H1 (cell line): ENCODE measurements around the gene PLD3. TPM values are rescaled to one million over a fixed set of nuclear protein-coding genes. Genes with fewer than 3 reads are reported as not detected.
A peak's percentile ranks its signal among the peaks of the same experiment; 100 is the strongest.

ENCODE experiments used
- CTCF ChIA-PET: fragments of 300-600 bp; sonication (Branson Sonifier 250); formaldehyde crosslinking; loops from one replicate; lab custom pipeline; 2021; ENCODE audit not compliant: partially characterized antibody; lab: Charles Lee
- POLR2A ChIA-PET: fragments of 300-600 bp; sonication (Branson Sonifier 250); formaldehyde crosslinking; loops from one replicate; lab custom pipeline; 2021; ENCODE audit warnings: inconsistent platforms; ENCODE audit not compliant: partially characterized antibody; lab: Charles Lee
- DNase-seq, 2 experiments: peaks; one replicate each; pipeline versions ENCODE4 v3.0.0 to v3.0.0-alpha.2; 2010 to 2022; ENCODE audit warnings: low spot score in 2 of 2, low read depth in 1 of 2, mixed read lengths in 1 of 2
- FAIRE-seq: peaks from 2 replicates; lab custom pipeline; 2011; peaks lifted over from hg19 to GRCh38; lab: Jason Lieb, UNC
- H2AFZ ChIP-seq: 2 replicates; pipeline ENCODE4 v1.8.1; 2012; ENCODE audit warnings: low read length, inconsistent platforms
- H2AK5ac ChIP-seq: 2 replicates; pipeline ENCODE4 v1.6.1; 2013; ENCODE audit warnings: low read depth, low read length
- H2BK120ac ChIP-seq: replicated peaks from 2 replicates; pipeline ENCODE3; 2013; ENCODE audit warnings: low read depth, low read length, inconsistent platforms
- H2BK12ac ChIP-seq: 2 replicates; pipeline ENCODE4 v1.6.1; 2013; ENCODE audit warnings: low read depth, low read length
- H2BK15ac ChIP-seq: 2 replicates; pipeline ENCODE4 v1.6.1; 2013; ENCODE audit warnings: low read length
- H2BK20ac ChIP-seq: 2 replicates; pipeline ENCODE4 v1.6.1; 2013; ENCODE audit warnings: low read length
- H2BK5ac ChIP-seq: 2 replicates; pipeline ENCODE4 v1.6.1; 2013; ENCODE audit warnings: low read depth, low read length
- H3K14ac ChIP-seq: 2 replicates; pipeline ENCODE4 v1.6.1; 2013; ENCODE audit warnings: inconsistent platforms; ENCODE audit not compliant: insufficient read length
- H3K18ac ChIP-seq: 2 replicates; pipeline ENCODE4 v1.6.1; 2013; ENCODE audit warnings: low read length; ENCODE audit errors: extremely low read depth
- H3K23ac ChIP-seq: 2 replicates; pipeline ENCODE4 v1.6.1; 2013; ENCODE audit warnings: inconsistent platforms; ENCODE audit not compliant: insufficient read length
- H3K23me2 ChIP-seq: 2 replicates; pipeline ENCODE4 v1.6.1; 2013; ENCODE audit warnings: low read depth, low read length
- H3K27ac ChIP-seq: 2 replicates; pipeline ENCODE4 v1.6.1; 2011; ENCODE audit warnings: low read depth, low read length, inconsistent platforms
- H3K27me3 ChIP-seq, 4 experiments: replicated peaks in 1 of 4; 1 replicate in 1 of 4; 2 replicates in 3 of 4; pipeline versions ENCODE4 v1.6.1 to v1.8.1; 2011 to 2013; ENCODE audit warnings: low read length in 3 of 4, mild to moderate bottlenecking in 3 of 4, inconsistent platforms in 2 of 4, mixed read lengths in 2 of 4, moderate library complexity in 1 of 4; ENCODE audit not compliant: control insufficient read depth in 3 of 4, insufficient read depth in 3 of 4; ENCODE audit errors: extremely low read depth in 1 of 4
- H3K36me3 ChIP-seq, 4 experiments: 2 replicates each; pipeline versions ENCODE4 v1.6.1 to v1.8.1; 2011 to 2013; ENCODE audit warnings: mild to moderate bottlenecking in 4 of 4, low read length in 3 of 4, moderate library complexity in 2 of 4, control low read depth in 1 of 4, inconsistent platforms in 1 of 4; ENCODE audit not compliant: insufficient read depth in 4 of 4, control insufficient read depth in 2 of 4
- H3K4ac ChIP-seq: replicated peaks from 2 replicates; pipeline ENCODE3; 2013; ENCODE audit warnings: low read length, low read depth, mixed read lengths, inconsistent platforms; ENCODE audit not compliant: insufficient read length
- H3K4me1 ChIP-seq, 4 experiments: replicated peaks in 1 of 4; 1 replicate in 1 of 4; 2 replicates in 3 of 4; pipeline versions ENCODE4 v1.6.1 to v1.8.1; 2011 to 2013; ENCODE audit warnings: low read length in 3 of 4, inconsistent platforms in 2 of 4, mixed read lengths in 1 of 4; ENCODE audit not compliant: insufficient read depth in 4 of 4, control insufficient read depth in 3 of 4
- H3K4me2 ChIP-seq, 2 experiments: 2 replicates each; pipeline versions ENCODE4 v1.6.1 to v1.8.1; 2011 to 2013; ENCODE audit warnings: low read depth in 2 of 2, low read length in 2 of 2, control low read depth in 1 of 2, inconsistent platforms in 1 of 2, mild to moderate bottlenecking in 1 of 2; ENCODE audit not compliant: insufficient read depth in 1 of 2
- H3K4me3 ChIP-seq, 4 experiments: fragments of 200-600, 300-600 bp in 1 of 4; sonication (generic), shearing (Covaris generic), sonication (Bioruptor Twin) in 1 of 4; 2 replicates each; pipeline versions ENCODE4 v1.5.1 to v1.8.1; 2011 to 2016; ENCODE audit warnings: low read length in 4 of 4, low read depth in 3 of 4, control low read depth in 2 of 4, inconsistent platforms in 2 of 4, mild to moderate bottlenecking in 2 of 4, mixed read lengths in 1 of 4, moderate library complexity in 1 of 4; ENCODE audit not compliant: insufficient read depth in 2 of 4; ENCODE audit errors: extremely low read depth in 1 of 4
- H3K56ac ChIP-seq: replicated peaks from 2 replicates; pipeline ENCODE3; 2013; ENCODE audit warnings: low read depth, mild to moderate bottlenecking, mixed read lengths, low read length, inconsistent platforms; ENCODE audit not compliant: insufficient read length
- H3K79me1 ChIP-seq: 2 replicates; pipeline ENCODE4 v1.6.1; 2013; ENCODE audit warnings: low read depth, low read length, control low read depth
- H3K79me2 ChIP-seq, 2 experiments: 2 replicates each; pipeline versions ENCODE4 v1.6.1 to v1.8.1; 2012 to 2013; ENCODE audit warnings: low read length in 2 of 2, mild to moderate bottlenecking in 2 of 2, inconsistent platforms in 1 of 2; ENCODE audit not compliant: insufficient read depth in 2 of 2, control insufficient read depth in 1 of 2
- H3K9ac ChIP-seq, 4 experiments: replicated peaks in 1 of 4; 1 replicate in 1 of 4; 2 replicates in 3 of 4; pipeline versions ENCODE4 v1.6.1 to v1.8.1; 2011 to 2013; ENCODE audit warnings: low read depth in 3 of 4, low read length in 3 of 4, control low read depth in 2 of 4, mild to moderate bottlenecking in 2 of 4, moderate library complexity in 2 of 4, inconsistent platforms in 1 of 4; ENCODE audit errors: extremely low read depth in 1 of 4
- H3K9me3 ChIP-seq, 2 experiments: 2 replicates each; pipeline versions ENCODE4 v1.6.1 to v1.8.1; 2012 to 2013; ENCODE audit warnings: mild to moderate bottlenecking in 2 of 2, moderate library complexity in 2 of 2, control low read depth in 1 of 2, inconsistent platforms in 1 of 2, low read depth in 1 of 2, low read length in 1 of 2, mixed read lengths in 1 of 2; ENCODE audit not compliant: insufficient read depth in 2 of 2
- H4K20me1 ChIP-seq, 2 experiments: replicated peaks in 1 of 2; 2 replicates each; pipeline versions ENCODE3 to v1.8.1; 2011 to 2013; ENCODE audit warnings: inconsistent platforms in 2 of 2, low read length in 2 of 2, mild to moderate bottlenecking in 1 of 2; ENCODE audit not compliant: insufficient read depth in 2 of 2, control insufficient read depth in 1 of 2
- H4K5ac ChIP-seq: 2 replicates; pipeline ENCODE4 v1.6.1; 2013; ENCODE audit warnings: low read length, low read depth, mixed read lengths, inconsistent platforms; ENCODE audit not compliant: insufficient read length
- H4K8ac ChIP-seq: 2 replicates; pipeline ENCODE4 v1.8.0; 2013; ENCODE audit warnings: mild to moderate bottlenecking, moderate library complexity, low read length, inconsistent platforms; ENCODE audit not compliant: insufficient read depth; ENCODE audit errors: extremely low read depth
- H4K91ac ChIP-seq: replicated peaks from 2 replicates; pipeline ENCODE3; 2013; ENCODE audit warnings: low read length, mixed read lengths, inconsistent platforms; ENCODE audit not compliant: insufficient read length
- ASH2L ChIP-seq: fragments of 200-600, 300-600 bp; sonication (generic); IDR thresholded peaks from one replicate; pipeline ENCODE4 v1.7.1; 2017; ENCODE audit warnings: low read length
- CBX8 ChIP-seq: fragments of 300-800, 300-1000 bp; sonication (generic); IDR thresholded peaks from 2 replicates; pipeline ENCODE4 v1.7.1; 2016; ENCODE audit warnings: low read depth, low read length, borderline replicate concordance
- JUN ChIP-seq: IDR thresholded peaks from 2 replicates; pipeline ENCODE4 v1.6.1; 2011; ENCODE audit warnings: low read depth, mild to moderate bottlenecking, improper control_type of control experiment, low read length
- KDM1A ChIP-seq: fragments of 200-600, 300-600 bp; sonication (generic); IDR thresholded peaks from 2 replicates; pipeline ENCODE4 v1.7.1; 2016; ENCODE audit warnings: mild to moderate bottlenecking, low read length, borderline replicate concordance
- POLR2A ChIP-seq, 2 experiments: IDR thresholded peaks; 1 replicate in 1 of 2; 2 replicates in 1 of 2; pipeline ENCODE4 v1.6.1; 2011; ENCODE audit warnings: low read depth in 2 of 2, low read length in 2 of 2, mild to moderate bottlenecking in 2 of 2; ENCODE audit errors: control extremely low read depth in 1 of 2
- SIX5 ChIP-seq: IDR thresholded peaks from 2 replicates; pipeline ENCODE4 v1.6.1; 2011; ENCODE audit warnings: mild to moderate bottlenecking, low read depth, low read length
- SUZ12 ChIP-seq: fragments of 200-600 bp; sonication (generic); IDR thresholded peaks from 2 replicates; pipeline ENCODE4 v1.6.1; 2012; ENCODE audit warnings: mild to moderate bottlenecking, inconsistent platforms, low read length, moderate library complexity, mixed read lengths
- TEAD4 ChIP-seq: IDR thresholded peaks from 2 replicates; pipeline ENCODE4 v1.6.1; 2012; ENCODE audit warnings: low read depth, low read length, inconsistent platforms, mixed read lengths
- WGBS, 2 experiments: shearing (Covaris generic) in 1 of 2; methylation state at CpG; one replicate each; pipeline versions ENCODE4 v1.1.6 to v1.1.7; 2013 to 2015; ENCODE audit warnings: low lambda C conversion rate in 2 of 2, mixed read lengths in 2 of 2, inconsistent platforms in 1 of 2, low coverage in 1 of 2, missing lambda C conversion rate in 1 of 2; ENCODE audit not compliant: insufficient replicate concordance in 2 of 2, insufficient coverage in 1 of 2, insufficient read length in 1 of 2; ENCODE audit errors: extremely low coverage in 1 of 2, missing lambda C conversion rate in 1 of 2; 5-methylcytosine and 5-hydroxymethylcytosine counted together
- polyA plus RNA-seq, 7 experiments: library from polyadenylated mRNA; depleted of rRNA in 3 of 7; stranded (reverse) in 5 of 7; unstranded in 2 of 7; fragments of >200 nt in 5 of 7; fragments of 200-250 nt in 2 of 7; gene quantifications; 1 replicate in 5 of 7; 2 replicates in 1 of 7; 4 replicates in 1 of 7; pipeline versions ENCODE4 v1.2.1 to v1.2.3, GENCODE V29; 2011 to 2013; ENCODE audit warnings: missing spikeins in 2 of 7, mixed read lengths in 2 of 7
- total RNA-seq: library from RNA; stranded (reverse); fragmentation: NEBNext Ultra II Directional; extraction: Animal tissue kit (Norgen Biotek cat#: 25700); gene quantifications from 2 replicates; pipeline ENCODE4 v1.2.1, GENCODE V29; 2021
- TF ChIP-seq, protein P1 (sequence below): IDR thresholded peaks from 2 replicates; pipeline ENCODE4 v1.6.1; 2012; ENCODE audit warnings: low read length, inconsistent platforms
- TF ChIP-seq, protein P2 (sequence below): IDR thresholded peaks from 2 replicates; pipeline ENCODE4 v1.6.1; 2011; ENCODE audit warnings: low read length, improper control_type of control experiment

The PLD3 gene
- total and polyA plus RNA-seq, 2 of the 8 experiments (the other 6 are each of a cell fraction or from before 2014, with no cell fraction given) = 180 to 543 TPM

DNA sequence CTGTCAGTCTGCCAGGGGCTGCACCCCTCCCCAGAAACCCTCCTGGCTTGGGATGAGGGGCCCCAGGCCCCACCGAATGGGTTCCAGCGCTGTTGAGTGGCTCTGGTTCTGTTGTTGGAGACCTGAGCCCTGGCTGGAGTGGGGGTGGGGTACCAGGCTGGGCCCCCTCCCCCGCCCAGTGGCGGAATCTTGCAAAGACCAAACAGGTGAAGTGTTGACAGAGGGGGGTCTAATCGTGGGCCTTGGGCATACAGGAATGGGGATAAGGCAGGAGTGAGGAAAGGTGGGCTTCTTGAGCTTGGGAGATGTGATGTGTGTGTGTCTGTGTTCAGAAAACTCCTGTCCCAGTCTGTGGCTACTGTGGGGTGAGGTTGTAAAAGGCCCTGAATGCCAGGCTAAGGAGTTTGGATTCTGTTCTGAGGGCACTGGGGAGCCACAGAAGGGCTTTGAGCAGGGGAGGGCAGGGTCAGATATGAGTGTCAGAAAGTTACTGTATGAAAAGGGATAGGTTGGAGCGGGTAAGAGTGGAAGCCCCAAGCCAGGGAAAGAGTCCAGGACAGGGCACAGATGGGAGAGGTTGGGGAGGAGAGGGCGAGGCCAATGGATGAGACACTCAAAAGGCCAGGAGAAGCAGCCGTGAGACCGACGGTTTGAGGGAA is 41.7 kb downstream of the PLD3 start, which contains the start of gene HIPK4:
HIPK4 (minus strand) TSS at position 98 of the 659 bp plus-strand sequence. CDS start 279 bp downstream, outside the sequence.
- H3K14ac ChIP-seq = no peak within 1 kb of the TSS
- no peaks in the 10 kb centered on the region for H3K9me3 ChIP-seq
- no peak within 1 kb of the TSS for H3K23ac ChIP-seq
- no peaks in the 10 kb centered on the region for H3K79me2 ChIP-seq
- H3K4me1 ChIP-seq = peaks cover 0 to 4% (median 3%) of the 10 kb centered on the region in 4 experiments; a peak in 3 of 7 replicates
- 78% methylated on average over 10 of the region's 10 CpGs; no CpG with 5 or more reads in 1 of the 2 experiments for WGBS, 2 experiments
- H2AK5ac ChIP-seq = no peak within 1 kb of the TSS
- no peak within 1 kb of the TSS for H3K4me2 ChIP-seq
- H4K8ac ChIP-seq = no peak within 1 kb of the TSS
- no peak within 1 kb of the TSS for H2BK120ac ChIP-seq
- H2BK12ac ChIP-seq = no peak within 1 kb of the TSS
- DNase-seq = peak in 1 of 2 experiments; percentile 51
- no peaks in the 10 kb centered on the region for H3K27me3 ChIP-seq
- no peak within 1 kb of the TSS for H3K4ac ChIP-seq
- no peak within 1 kb of the TSS for H3K18ac ChIP-seq
- H4K5ac ChIP-seq = no peak within 1 kb of the TSS
- H4K20me1 ChIP-seq = no peaks in the 10 kb centered on the region
- ChIA-PET POLR2A (interaction anchor here (0.9 to 2.0 kb wide), 6 partner anchors 9 to 36 kb away, joined by 3 to 6 read pairs (median 3); partner anchors contain the start of gene SERTAD1), CTCF (interaction anchor here (0.6 to 1.4 kb wide), 3 partner anchors 11 to 31 kb away, joined by 3 to 4 read pairs (median 3); no protein-coding TSS in a partner anchor)
- H2BK20ac ChIP-seq = no peak within 1 kb of the TSS
- no peak within 1 kb of the TSS for H3K9ac ChIP-seq
- no peak for FAIRE-seq
- no peak within 1 kb of the TSS for H2BK15ac ChIP-seq
- H3K36me3 ChIP-seq = no peaks in the 10 kb centered on the region
- H3K27ac ChIP-seq = no peak within 1 kb of the TSS
- H2BK5ac ChIP-seq = no peak within 1 kb of the TSS
- H2AFZ ChIP-seq = no peak within 1 kb of the TSS
- no peak within 1 kb of the TSS for H4K91ac ChIP-seq
- H3K56ac ChIP-seq = no peak within 1 kb of the TSS
- H3K79me1 ChIP-seq = no peaks in the 10 kb centered on the region
- no peak within 1 kb of the TSS for H3K4me3 ChIP-seq
- H3K23me2 ChIP-seq = no peaks in the 10 kb centered on the region
- TF ChIP-seq KDM1A (peak; percentile 85; the same call in 1 of the 2 replicates), TEAD4 (no peak), SUZ12 (no peak), ASH2L (peak; percentile 32), JUN (no peak), CBX8 (no peak), SIX5 (no peak), POLR2A (IDR thresholded peaks at IDR 0.05; ENCODE audit: control extremely low read depth in 1 of 2, low read depth in 2 of 2, low read length in 2 of 2) (no peak)
- TF ChIP-seq, protein P1, sequence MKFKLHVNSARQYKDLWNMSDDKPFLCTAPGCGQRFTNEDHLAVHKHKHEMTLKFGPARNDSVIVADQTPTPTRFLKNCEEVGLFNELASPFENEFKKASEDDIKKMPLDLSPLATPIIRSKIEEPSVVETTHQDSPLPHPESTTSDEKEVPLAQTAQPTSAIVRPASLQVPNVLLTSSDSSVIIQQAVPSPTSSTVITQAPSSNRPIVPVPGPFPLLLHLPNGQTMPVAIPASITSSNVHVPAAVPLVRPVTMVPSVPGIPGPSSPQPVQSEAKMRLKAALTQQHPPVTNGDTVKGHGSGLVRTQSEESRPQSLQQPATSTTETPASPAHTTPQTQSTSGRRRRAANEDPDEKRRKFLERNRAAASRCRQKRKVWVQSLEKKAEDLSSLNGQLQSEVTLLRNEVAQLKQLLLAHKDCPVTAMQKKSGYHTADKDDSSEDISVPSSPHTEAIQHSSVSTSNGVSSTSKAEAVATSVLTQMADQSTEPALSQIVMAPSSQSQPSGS = no peak
- TF ChIP-seq, protein P2, sequence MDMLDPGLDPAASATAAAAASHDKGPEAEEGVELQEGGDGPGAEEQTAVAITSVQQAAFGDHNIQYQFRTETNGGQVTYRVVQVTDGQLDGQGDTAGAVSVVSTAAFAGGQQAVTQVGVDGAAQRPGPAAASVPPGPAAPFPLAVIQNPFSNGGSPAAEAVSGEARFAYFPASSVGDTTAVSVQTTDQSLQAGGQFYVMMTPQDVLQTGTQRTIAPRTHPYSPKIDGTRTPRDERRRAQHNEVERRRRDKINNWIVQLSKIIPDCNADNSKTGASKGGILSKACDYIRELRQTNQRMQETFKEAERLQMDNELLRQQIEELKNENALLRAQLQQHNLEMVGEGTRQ = no peak
